ENCODE data around the gene CTAG1B.
"Not testable (repeated sequence)": the region's sequence is repeated elsewhere in the genome, so short reads cannot be mapped to it uniquely, and the experiment has no call there.

Gene CTAG1B

DNA sequence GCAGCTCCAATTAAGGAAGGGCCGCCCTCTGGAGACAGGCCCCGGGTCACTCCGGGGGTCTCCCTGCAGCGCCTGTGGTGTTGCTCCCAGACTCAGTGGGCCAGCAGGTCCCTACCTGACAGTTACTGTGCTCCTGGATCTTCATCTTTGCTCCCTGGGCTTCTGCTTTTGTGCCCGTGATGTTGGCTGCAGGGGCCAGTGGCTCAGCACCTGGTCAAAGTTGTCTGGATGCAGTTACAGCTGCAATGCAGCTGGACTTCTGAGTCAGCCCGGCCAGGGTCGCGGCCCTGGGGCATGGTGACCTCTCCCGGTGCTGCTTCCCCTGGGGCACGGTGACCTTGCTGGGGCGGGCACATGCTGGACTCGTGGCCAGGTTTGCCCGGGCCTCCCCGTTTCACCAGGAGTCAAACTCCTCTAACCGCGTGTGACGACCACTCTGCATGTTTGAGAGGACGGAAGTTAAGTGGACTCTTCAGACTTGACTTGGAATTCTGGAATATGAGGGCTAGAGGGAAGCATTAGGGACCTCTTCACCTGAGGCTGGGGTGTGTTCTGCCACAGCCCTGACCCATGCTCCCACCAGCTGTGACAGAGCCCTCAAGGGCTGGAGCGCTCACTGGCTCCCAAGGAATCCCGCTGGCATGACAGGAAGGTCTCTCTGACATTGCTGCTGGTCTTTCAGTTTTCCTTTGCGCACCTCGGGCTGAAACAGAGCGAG, 30.6 kb upstream of the CTAG1B start:
- no peaks in the 10 kb centered on the region for H3K9me3 Mint-ChIP-seq
- H3K36me3 Mint-ChIP-seq (ENCODE audit: low read depth) = no peaks in the 10 kb centered on the region
- no peaks in the 10 kb centered on the region for H3K27me3 Mint-ChIP-seq
- H3K4me1 Mint-ChIP-seq (ENCODE audit: low read depth) = no peaks in the 10 kb centered on the region
- H3K27ac Mint-ChIP-seq = no peak overlapping the region
- no peak for DNase-seq
- H3K4me3 Mint-ChIP-seq = no peak overlapping the region

DNA sequence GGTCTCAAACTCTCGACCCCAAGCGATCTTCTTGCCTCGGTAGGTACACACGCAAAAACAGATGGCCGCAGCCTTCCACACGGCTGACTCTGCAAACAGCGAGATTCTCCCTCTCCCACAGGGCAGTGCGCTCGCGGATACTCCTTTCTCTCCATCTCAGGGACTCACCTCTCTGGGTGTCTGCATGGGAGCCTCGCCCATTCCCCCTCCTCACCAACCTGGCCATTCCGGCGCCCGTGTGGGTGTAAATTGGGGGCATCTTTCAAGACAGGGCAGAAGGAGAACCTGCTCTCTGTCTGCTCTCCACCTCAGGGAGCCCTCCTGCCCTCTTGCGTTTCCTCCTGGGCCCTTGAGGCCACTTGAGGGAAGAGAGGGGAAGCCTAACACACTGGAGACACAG, 29.8 kb upstream of the CTAG1B start:
- H3K27me3 Mint-ChIP-seq = no peaks in the 10 kb centered on the region
- H3K36me3 Mint-ChIP-seq (ENCODE audit: low read depth) = no peaks in the 10 kb centered on the region
- DNase-seq = no peak
- no peaks in the 10 kb centered on the region for H3K4me1 Mint-ChIP-seq (ENCODE audit: low read depth)
- H3K4me3 Mint-ChIP-seq = no peak overlapping the region
- H3K27ac Mint-ChIP-seq = no peak overlapping the region
- H3K9me3 Mint-ChIP-seq = no peaks in the 10 kb centered on the region

- not testable (repeated sequence) for H3K4me1 Mint-ChIP-seq (ENCODE audit: low read depth); DNase-seq
Observed at GRCh38 chrX:154645745-154646378, 26.8 kb upstream of the CTAG1B start.

DNA sequence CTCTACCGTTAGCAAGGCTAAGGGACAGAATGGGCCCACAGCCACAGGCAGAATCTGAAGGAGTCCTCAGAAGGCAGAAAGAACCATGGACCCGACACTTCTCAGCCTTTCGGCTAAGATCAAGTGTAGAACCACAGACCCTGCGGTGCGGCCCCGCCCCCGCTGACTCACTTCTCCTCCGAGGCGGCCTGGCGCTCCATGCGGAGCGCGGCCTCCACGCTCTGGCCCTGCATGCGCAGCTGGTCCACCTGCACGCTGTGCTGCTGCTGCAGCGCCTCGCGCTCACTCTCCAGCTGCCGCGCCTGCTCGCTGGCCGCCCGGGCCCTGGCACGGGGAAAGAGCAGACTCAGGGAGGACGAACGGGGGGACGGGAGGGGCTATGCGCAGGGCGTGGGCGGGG, 24.6 kb upstream of the CTAG1B start:
- DNase-seq; H3K36me3 Mint-ChIP-seq (ENCODE audit: low read depth); H3K27me3 Mint-ChIP-seq; H3K9me3 Mint-ChIP-seq; H3K4me1 Mint-ChIP-seq (ENCODE audit: low read depth); H3K4me3 Mint-ChIP-seq; H3K27ac Mint-ChIP-seq: not testable (repeated sequence)

More at GRCh38 chrX:154645745-154646378, 26.8 kb upstream of the CTAG1B start:
- H3K27ac Mint-ChIP-seq; H3K36me3 Mint-ChIP-seq (ENCODE audit: low read depth); H3K9me3 Mint-ChIP-seq; H3K4me3 Mint-ChIP-seq; H3K27me3 Mint-ChIP-seq: not testable (repeated sequence)

- not testable (repeated sequence) for H3K27me3 Mint-ChIP-seq; H3K4me3 Mint-ChIP-seq; H3K36me3 Mint-ChIP-seq (ENCODE audit: low read depth); H3K4me1 Mint-ChIP-seq (ENCODE audit: low read depth); H3K9me3 Mint-ChIP-seq; H3K27ac Mint-ChIP-seq; DNase-seq
Observed at GRCh38 chrX:154641740-154642139, 22.7 kb upstream of the CTAG1B start.

DNA sequence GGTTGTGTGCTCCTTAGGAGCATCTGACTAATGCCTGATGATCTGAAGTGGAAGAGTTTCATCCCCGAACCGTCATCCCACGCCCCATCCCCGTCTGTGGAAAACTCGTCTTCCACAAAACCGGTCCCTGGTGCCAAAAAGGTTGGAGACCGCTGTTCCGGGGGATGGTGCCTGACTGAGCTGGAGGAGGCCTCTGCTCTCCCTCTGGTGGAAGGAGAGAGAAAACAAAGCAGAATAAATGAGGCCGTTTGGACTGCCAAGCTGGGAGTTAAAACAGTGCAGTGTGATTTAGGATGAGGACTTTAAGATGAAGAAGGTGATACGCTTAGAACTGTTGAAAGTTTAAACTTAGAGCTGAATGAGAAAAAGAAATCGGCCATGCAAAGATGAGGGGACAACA, 14.6 kb upstream of the CTAG1B start:
- not testable (repeated sequence) for DNase-seq; H3K27me3 Mint-ChIP-seq; H3K27ac Mint-ChIP-seq; H3K9me3 Mint-ChIP-seq; H3K36me3 Mint-ChIP-seq (ENCODE audit: low read depth); H3K4me1 Mint-ChIP-seq (ENCODE audit: low read depth); H3K4me3 Mint-ChIP-seq

DNA sequence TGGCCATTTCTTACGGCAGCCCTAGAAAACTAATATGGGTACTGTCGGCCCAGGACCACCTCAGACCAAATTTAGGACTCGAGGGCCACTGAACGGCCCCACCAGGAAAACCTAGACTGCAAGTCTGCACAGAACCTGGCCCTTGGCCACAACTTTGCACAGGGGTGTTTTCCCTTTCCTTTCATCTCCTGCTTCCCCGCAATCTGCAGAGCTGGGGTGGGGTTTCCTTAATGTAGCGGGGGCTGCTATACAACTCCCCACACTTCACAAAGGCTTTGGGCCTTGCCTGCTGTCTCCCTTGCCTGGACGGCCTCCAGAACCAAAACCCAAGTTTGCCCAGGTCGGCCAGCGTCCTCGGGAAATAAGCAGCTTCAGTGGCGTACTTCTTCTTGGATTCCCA, 11.9 kb upstream of the CTAG1B start:
- not testable (repeated sequence) for H3K36me3 Mint-ChIP-seq (ENCODE audit: low read depth); H3K27me3 Mint-ChIP-seq; H3K9me3 Mint-ChIP-seq; H3K4me3 Mint-ChIP-seq; H3K4me1 Mint-ChIP-seq (ENCODE audit: low read depth); H3K27ac Mint-ChIP-seq; DNase-seq

DNA sequence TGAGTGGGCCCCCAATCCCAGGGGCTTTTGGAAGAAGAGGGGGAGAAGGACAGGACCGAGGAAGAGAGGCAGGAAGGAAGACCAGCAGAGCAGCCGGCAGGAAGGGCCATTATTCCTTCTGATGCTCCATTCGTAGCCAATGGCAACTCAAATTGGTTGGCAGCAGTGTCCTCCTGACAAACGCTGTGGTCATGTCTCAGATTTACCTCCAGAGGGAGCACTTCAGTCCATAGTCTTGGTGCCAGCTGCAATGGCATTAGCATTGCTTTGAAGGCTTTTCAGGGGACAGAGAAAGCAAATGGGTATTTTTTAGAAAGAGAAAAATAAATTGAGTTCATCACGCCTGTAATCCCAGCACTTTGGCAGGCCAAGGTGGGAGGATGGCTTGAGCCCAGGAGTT, 9.9 kb upstream of the CTAG1B start:
- not testable (repeated sequence) for H3K9me3 Mint-ChIP-seq; H3K4me1 Mint-ChIP-seq (ENCODE audit: low read depth); DNase-seq; H3K4me3 Mint-ChIP-seq; H3K27me3 Mint-ChIP-seq; H3K27ac Mint-ChIP-seq; H3K36me3 Mint-ChIP-seq (ENCODE audit: low read depth)

DNA sequence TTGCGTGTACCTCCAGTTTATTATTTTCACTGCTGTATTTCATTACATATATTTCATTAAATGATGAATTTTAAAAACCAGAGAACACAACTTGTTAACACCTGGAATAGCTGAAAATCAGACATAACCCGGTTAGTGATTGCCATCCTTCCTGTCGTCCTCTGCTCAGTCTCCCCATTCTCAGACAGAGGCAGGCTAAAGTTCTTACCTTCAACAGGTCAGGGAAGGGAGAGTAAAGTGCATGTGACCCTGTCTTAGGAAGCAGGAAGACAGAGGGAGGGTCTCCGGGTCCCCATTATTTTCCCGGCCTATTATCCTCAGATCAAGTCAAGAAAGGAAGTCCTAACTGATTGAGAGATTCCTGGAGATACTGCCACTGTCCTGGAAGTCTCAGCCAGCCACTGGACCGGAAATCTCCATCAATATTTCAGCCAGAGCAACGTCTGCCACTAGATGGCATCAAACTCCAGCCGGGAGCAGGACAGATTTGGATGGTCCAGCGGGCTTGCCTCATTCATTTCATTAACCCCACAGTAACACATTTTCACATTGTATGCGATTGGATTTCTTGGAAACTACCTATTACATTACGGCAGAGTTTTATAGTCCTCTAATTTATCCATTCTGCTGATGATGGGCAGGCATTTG, 1.8 kb upstream of the CTAG1B start:
- H3K27ac Mint-ChIP-seq; H3K27me3 Mint-ChIP-seq; H3K9me3 Mint-ChIP-seq; H3K4me3 Mint-ChIP-seq; DNase-seq; H3K4me1 Mint-ChIP-seq (ENCODE audit: low read depth); H3K36me3 Mint-ChIP-seq (ENCODE audit: low read depth): not testable (repeated sequence)

- not testable (repeated sequence) for H3K9me3 Mint-ChIP-seq; DNase-seq; H3K27ac Mint-ChIP-seq; H3K4me3 Mint-ChIP-seq; H3K36me3 Mint-ChIP-seq (ENCODE audit: low read depth); H3K27me3 Mint-ChIP-seq; H3K4me1 Mint-ChIP-seq (ENCODE audit: low read depth)
Observed at GRCh38 chrX:154613586-154613985, 5.5 kb downstream of the CTAG1B start.

DNA sequence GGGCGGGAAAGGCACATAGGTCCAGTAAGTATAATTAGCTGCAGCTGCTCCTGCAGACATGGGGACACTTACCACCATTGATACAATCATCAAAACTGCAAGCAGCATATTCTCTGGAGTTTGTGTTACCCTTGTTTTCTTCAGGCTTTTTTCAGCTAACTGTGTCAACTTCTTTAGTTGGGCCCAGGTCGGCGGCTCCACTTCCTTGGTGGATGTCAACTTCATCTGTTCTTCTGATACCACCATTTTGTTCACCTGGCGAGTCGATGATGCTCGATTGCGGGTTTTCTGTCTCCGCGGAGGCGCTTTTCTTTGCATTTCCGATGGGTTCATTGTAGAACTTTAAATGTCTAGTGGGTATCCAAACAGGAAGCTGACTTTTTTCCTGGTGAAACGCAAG, 7.9 kb downstream of the CTAG1B start:
- not testable (repeated sequence) for H3K9me3 Mint-ChIP-seq; H3K36me3 Mint-ChIP-seq (ENCODE audit: low read depth); H3K4me3 Mint-ChIP-seq; H3K27ac Mint-ChIP-seq; DNase-seq; H3K4me1 Mint-ChIP-seq (ENCODE audit: low read depth)
- peaks cover 11% of the 10 kb centered on the region for H3K27me3 Mint-ChIP-seq

GRCh38 chrX:154608823-154609222, 10.3 kb downstream of the CTAG1B start:
- DNase-seq; H3K9me3 Mint-ChIP-seq; H3K27ac Mint-ChIP-seq; H3K4me1 Mint-ChIP-seq (ENCODE audit: low read depth); H3K4me3 Mint-ChIP-seq; H3K36me3 Mint-ChIP-seq (ENCODE audit: low read depth): not testable (repeated sequence)
- peaks cover 18% of the 10 kb centered on the region for H3K27me3 Mint-ChIP-seq

DNA sequence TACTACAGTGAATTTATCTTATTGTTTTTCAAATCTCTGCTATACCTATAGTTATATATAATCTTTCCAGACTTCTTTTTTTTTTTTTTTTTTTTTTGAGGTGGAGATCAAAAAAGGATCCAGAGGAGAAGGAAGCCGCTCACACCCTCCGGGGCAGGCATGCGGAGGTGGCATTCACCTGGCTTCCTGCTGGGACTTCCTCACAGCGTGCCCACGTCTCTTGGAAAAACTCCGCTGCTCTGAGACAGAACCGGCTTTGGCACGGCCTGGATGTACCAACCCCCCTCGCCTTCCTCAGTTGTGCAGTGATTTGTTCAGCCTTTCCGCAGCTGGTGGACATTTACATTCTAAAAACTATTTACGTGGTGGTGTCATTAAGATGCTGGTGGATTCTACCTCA, 11.1 kb downstream of the CTAG1B start:
- H3K4me1 Mint-ChIP-seq (ENCODE audit: low read depth); H3K27ac Mint-ChIP-seq; H3K4me3 Mint-ChIP-seq; DNase-seq; H3K9me3 Mint-ChIP-seq; H3K36me3 Mint-ChIP-seq (ENCODE audit: low read depth): not testable (repeated sequence)
- H3K27me3 Mint-ChIP-seq = peaks cover 18% of the 10 kb centered on the region

- DNase-seq = no peak
- peaks cover 5% of the 10 kb centered on the region for H3K4me1 Mint-ChIP-seq (ENCODE audit: low read depth)
- H3K27me3 Mint-ChIP-seq = peaks cover 21% of the 10 kb centered on the region
- no peaks in the 10 kb centered on the region for H3K36me3 Mint-ChIP-seq (ENCODE audit: low read depth)
- H3K9me3 Mint-ChIP-seq = no peaks in the 10 kb centered on the region
- H3K4me3 Mint-ChIP-seq = no peak overlapping the region
- H3K27ac Mint-ChIP-seq = no peak overlapping the region
Observed at GRCh38 chrX:154607370-154607769, 11.7 kb downstream of the CTAG1B start.

- no peaks in the 10 kb centered on the region for H3K36me3 Mint-ChIP-seq (ENCODE audit: low read depth)
- no peak for DNase-seq
Observed at GRCh38 chrX:154605566-154605965, 13.5 kb downstream of the CTAG1B start.

More at GRCh38 chrX:154605566-154605965, 13.5 kb downstream of the CTAG1B start:
- Mint-ChIP-seq H3K9me3 (no peaks in the 10 kb centered on the region), H3K4me1 (ENCODE audit: low read depth) (peaks cover 5% of the 10 kb centered on the region), H3K27ac (no peak overlapping the region), H3K27me3 (peaks cover 21% of the 10 kb centered on the region), H3K4me3 (no peak overlapping the region)

Measured in activated T-cell treated with anti-CD3 and anti-CD28 coated beads, Interleukin-2, amount 50 U/mL, for 24 hours (primary cell).